HEK293T (cell line): ENCODE data around the gene PEAK3.

Experiments
- ARNT ChIP-seq: fragments of 450-650 bp; IDR thresholded peaks from 2 replicates; pipeline ENCODE4 v1.6.1; 2017; ENCODE audit warnings: mild to moderate bottlenecking
- BHLHE40 ChIP-seq: fragments of 450-650 bp; IDR thresholded peaks from 2 replicates; pipeline ENCODE4 v1.6.1; 2016; ENCODE audit warnings: mild to moderate bottlenecking, moderate library complexity, borderline replicate concordance
- CTBP1 ChIP-seq: fragments of 450-650 bp; IDR thresholded peaks from 2 replicates; pipeline ENCODE4 v1.6.1; 2016; ENCODE audit warnings: borderline replicate concordance
- ELF4 ChIP-seq: fragments of 450-650 bp; IDR thresholded peaks from 2 replicates; pipeline ENCODE4 v1.6.1; 2017; ENCODE audit warnings: antibody characterized with exemption
- FOXA1 ChIP-seq: fragments of 450-650 bp; IDR thresholded peaks from 2 replicates; pipeline ENCODE4 v1.6.1; 2016; ENCODE audit warnings: mild to moderate bottlenecking
- FOXK2 ChIP-seq: fragments of 450-650 bp; IDR thresholded peaks from 2 replicates; pipeline ENCODE4 v1.6.1; 2016; ENCODE audit warnings: mild to moderate bottlenecking
- FOXM1 ChIP-seq: fragments of 450-650 bp; IDR thresholded peaks from 2 replicates; pipeline ENCODE4 v1.6.1; 2017; ENCODE audit warnings: mild to moderate bottlenecking, borderline replicate concordance
- HDGF ChIP-seq: fragments of 450-650 bp; IDR thresholded peaks from 2 replicates; pipeline ENCODE4 v1.6.1; 2017; ENCODE audit warnings: antibody characterized with exemption, borderline replicate concordance
- LEF1 ChIP-seq: fragments of 450-650 bp; IDR thresholded peaks from 2 replicates; pipeline ENCODE4 v1.6.1; 2017; ENCODE audit warnings: mild to moderate bottlenecking, borderline replicate concordance
- NFRKB ChIP-seq: fragments of 450-650 bp; IDR thresholded peaks from 2 replicates; pipeline ENCODE4 v1.6.1; 2016; ENCODE audit warnings: mild to moderate bottlenecking, moderate library complexity
- PKNOX1 ChIP-seq: fragments of 450-650 bp; IDR thresholded peaks from 2 replicates; pipeline ENCODE4 v1.6.1; 2016
- SP1 ChIP-seq: fragments of 450-650 bp; IDR thresholded peaks from 2 replicates; pipeline ENCODE4 v1.6.1; 2017
- SUZ12 ChIP-seq: fragments of 450-650 bp; IDR thresholded peaks from 2 replicates; pipeline ENCODE4 v1.6.1; 2016; ENCODE audit warnings: mild to moderate bottlenecking
- ZNF384 ChIP-seq: fragments of 450-650 bp; IDR thresholded peaks from 2 replicates; pipeline ENCODE4 v1.6.1; 2016

- TF ChIP-seq FOXM1 (no peak), BHLHE40 (no peak), ELF4 (no peak), FOXK2 (no peak), ZNF384 (0 out of 2 replicates have a peak, but pooled peaks have one; percentile 2), SUZ12 (no peak), SP1 (no peak), ARNT (no peak), PKNOX1 (no peak), NFRKB (no peak), FOXA1 (no peak), LEF1 (no peak), HDGF (no peak), CTBP1 (no peak)
These were observed 48.3 kb upstream of the PEAK3 start for GRCh38 chr19:2330255-2330631.
